ENCODE measurements around the gene ACSL4. TPM values are rescaled to one million over a fixed set of nuclear protein-coding genes. Genes with fewer than 3 reads are reported as not detected.
"Not testable (repeated sequence)": the region's sequence is repeated elsewhere in the genome, so short reads cannot be mapped to it uniquely, and the experiment has no call there.

Gene ACSL4
- total RNA-seq, 4 donors from 2014 or later: 25.5 to 53.5 (median 47.0) TPM

DNA sequence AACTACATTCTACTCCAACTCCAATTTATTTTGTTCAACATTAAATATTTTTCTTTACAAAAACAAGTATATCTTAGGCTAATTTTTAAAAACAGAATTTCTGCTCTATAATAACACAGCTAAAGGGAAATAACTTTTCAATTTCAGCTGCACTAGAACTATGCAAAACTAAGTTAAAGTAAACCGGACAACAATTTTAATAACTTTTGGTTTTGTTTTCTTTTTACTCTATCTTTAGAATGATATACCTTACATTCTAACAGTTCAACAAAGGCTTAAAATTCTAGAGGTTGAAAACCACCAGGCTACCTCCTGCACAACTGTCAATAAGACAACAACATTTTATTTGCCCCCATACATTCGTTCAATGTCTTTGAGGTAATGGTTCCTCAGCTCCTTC is 89.4 kb downstream of the ACSL4 start:
- intact Hi-C loops (cut with DNase I; ENCODE audit: low total_unique reads): no loop called here
- H3K4me3 ChIP-seq (ENCODE audit: low read depth, poor library complexity, severe bottlenecking): no peak overlapping the region
- 77 to 90% methylated on average over 2 of the region's 2 CpGs for WGBS, 2 donors
- TF ChIP-seq, protein P1, sequence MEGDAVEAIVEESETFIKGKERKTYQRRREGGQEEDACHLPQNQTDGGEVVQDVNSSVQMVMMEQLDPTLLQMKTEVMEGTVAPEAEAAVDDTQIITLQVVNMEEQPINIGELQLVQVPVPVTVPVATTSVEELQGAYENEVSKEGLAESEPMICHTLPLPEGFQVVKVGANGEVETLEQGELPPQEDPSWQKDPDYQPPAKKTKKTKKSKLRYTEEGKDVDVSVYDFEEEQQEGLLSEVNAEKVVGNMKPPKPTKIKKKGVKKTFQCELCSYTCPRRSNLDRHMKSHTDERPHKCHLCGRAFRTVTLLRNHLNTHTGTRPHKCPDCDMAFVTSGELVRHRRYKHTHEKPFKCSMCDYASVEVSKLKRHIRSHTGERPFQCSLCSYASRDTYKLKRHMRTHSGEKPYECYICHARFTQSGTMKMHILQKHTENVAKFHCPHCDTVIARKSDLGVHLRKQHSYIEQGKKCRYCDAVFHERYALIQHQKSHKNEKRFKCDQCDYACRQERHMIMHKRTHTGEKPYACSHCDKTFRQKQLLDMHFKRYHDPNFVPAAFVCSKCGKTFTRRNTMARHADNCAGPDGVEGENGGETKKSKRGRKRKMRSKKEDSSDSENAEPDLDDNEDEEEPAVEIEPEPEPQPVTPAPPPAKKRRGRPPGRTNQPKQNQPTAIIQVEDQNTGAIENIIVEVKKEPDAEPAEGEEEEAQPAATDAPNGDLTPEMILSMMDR (IDR thresholded peaks at IDR 0.05): no peak
- TF ChIP-seq POLR2A (IDR thresholded peaks at IDR 0.05): no peak
- DNase-seq (ENCODE audit: low spot score in 2 of 2): no peak

DNA sequence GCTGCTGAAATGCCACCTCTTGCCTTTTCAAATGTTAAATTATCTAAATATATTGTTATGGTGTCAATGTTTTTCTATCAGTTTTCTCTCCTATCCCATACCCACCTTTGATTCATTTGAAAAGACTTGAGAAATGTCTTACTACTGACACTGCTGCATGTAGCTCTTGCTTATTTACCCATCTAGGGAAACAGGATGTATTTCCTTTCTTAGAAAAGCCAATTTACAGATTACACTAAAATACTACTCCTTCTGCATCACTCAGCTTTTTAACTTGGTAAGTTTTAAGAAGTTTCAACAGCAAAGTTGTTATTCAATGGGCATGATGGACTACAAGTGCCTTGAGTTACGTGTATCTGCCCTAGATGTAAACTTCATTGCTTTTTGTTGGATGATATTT is 94.9 kb downstream of the ACSL4 start:
- TF ChIP-seq POLR2A (IDR thresholded peaks at IDR 0.05): no peak
- TF ChIP-seq, protein P1 (IDR thresholded peaks at IDR 0.05): no peak
- H3K4me3 ChIP-seq (ENCODE audit: low read depth, poor library complexity, severe bottlenecking): no peak overlapping the region
- WGBS, 2 donors: 67 to 96% methylated on average over 1 of the region's 1 CpG
- no peak for DNase-seq (ENCODE audit: low spot score in 2 of 2)
- intact Hi-C loops (cut with DNase I; ENCODE audit: low total_unique reads): no loop called here

DNA sequence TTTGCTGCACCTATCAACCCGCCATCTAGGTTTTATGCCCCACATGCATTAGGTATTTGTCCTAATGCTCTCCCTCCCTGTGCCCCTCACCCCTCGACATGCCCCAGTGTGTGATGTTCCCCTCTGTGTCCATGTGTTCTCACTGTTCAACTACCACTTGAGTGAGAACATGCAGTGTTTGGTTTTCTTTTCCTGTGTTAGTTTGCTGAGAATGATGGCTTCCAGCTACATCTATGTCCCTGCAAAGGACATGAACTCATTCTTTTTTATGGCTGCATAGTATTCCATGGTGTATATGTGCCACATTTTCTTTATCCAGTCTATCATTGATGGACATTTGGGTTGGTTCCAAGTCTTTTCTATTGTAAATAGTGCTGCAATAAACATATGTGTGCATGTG is 95.6 kb downstream of the ACSL4 start:
- H3K4me3 ChIP-seq (ENCODE audit: low read depth, poor library complexity, severe bottlenecking); intact Hi-C loops (cut with DNase I; ENCODE audit: low total_unique reads); DNase-seq (ENCODE audit: low spot score in 2 of 2): not testable (repeated sequence)
- 81 to 100% methylated on average over 2 of the region's 2 CpGs for WGBS, 2 donors

DNA sequence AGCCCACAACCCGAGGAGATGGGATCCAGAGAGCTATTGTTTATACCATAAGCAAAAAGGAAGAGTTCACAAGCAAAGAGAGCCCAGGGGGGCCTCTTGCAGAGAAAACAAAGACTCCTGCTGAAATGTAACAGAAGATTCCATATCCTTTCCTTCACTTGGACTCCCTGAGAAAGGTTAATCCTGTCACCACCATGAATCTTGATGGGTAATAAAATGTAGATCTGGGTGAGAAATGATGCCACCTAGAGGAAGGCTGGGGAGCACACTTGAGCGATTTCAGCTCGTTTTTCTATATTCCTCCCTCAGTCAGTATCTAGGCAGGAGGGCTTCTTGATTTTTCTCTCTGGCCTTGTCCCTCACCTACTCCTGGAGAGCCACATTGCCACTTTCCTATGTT is 97.9 kb downstream of the ACSL4 start:
- intact Hi-C loops (cut with DNase I; ENCODE audit: low total_unique reads): no loop called here
- no peak overlapping the region for H3K4me3 ChIP-seq (ENCODE audit: low read depth, poor library complexity, severe bottlenecking)
- 27 to 37% methylated on average over 3 of the region's 3 CpGs for WGBS, 2 donors
- no peak for DNase-seq (ENCODE audit: low spot score in 2 of 2)
- TF ChIP-seq, protein P1 (IDR thresholded peaks at IDR 0.05): no peak
- no peak for TF ChIP-seq POLR2A (IDR thresholded peaks at IDR 0.05)

DNA sequence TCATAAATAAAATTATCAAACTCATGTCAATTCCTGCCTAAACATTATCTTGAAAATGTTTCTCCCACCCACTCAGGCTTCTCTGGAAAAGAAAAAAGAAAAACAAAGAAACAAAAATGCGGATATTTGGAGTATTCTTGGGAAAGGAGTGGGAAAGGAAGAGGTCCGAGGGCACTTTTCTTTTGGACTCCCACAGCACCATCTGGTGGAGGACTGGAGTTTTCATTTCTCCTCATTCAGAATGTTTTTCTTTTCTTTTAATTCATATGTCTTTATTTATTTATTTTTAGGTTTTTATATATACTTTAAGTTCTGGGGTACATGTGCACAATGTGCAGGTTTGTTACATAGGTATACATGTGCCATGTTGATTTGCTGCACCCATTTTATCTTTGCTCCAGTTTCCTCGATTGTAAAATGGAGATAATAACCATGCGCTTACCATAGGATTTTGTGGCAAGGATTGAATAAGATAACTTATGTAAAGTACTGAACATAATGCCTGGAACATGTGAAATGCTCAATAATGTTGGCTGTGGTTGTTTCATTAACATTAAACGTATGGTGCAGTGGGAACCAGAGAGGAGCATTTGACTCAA is 100.1 kb downstream of the ACSL4 start:
- intact Hi-C loops (cut with DNase I; ENCODE audit: low total_unique reads): no loop called here

DNA sequence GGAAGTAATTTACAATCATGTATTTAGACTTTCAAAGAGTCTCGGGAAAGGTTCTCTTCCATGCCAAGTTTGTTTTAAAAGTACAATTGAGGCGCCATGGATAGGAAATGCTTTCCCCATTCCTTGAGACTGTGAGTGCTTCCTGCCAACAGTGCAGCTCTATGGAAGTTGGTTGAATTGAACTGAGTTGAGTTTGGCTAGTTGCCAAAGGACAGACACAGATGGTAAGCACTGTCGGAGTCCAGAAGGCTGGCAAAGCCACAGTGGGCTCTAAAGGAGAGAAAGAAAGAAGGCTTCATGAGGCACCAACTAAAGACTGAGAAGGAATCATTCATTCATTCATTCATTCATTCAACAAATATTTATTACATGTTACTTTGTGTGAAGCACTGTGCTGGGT is 103.7 kb downstream of the ACSL4 start:
- no peak overlapping the region for H3K4me3 ChIP-seq (ENCODE audit: low read depth, poor library complexity, severe bottlenecking)
- no peak for TF ChIP-seq POLR2A (IDR thresholded peaks at IDR 0.05)
- TF ChIP-seq, protein P1 (IDR thresholded peaks at IDR 0.05): no peak
- DNase-seq (ENCODE audit: low spot score in 2 of 2): no peak
- WGBS, 2 donors: 60 to 62% methylated on average over 3 of the region's 3 CpGs
- intact Hi-C loops (cut with DNase I; ENCODE audit: low total_unique reads): loop anchor here (10.0 kb wide), 1 partner anchor 145 kb away; the partner anchor contains the start of gene GUCY2F

More for the DNA sequence above, 100.1 kb downstream of the ACSL4 start:
- DNase-seq (ENCODE audit: low spot score in 2 of 2): no peak
- no peak overlapping the region for H3K4me3 ChIP-seq (ENCODE audit: low read depth, poor library complexity, severe bottlenecking)
- WGBS, 2 donors: 48 to 54% methylated on average over 5 of the region's 5 CpGs
- TF ChIP-seq, protein P1 (IDR thresholded peaks at IDR 0.05): no peak
- no peak for TF ChIP-seq POLR2A (IDR thresholded peaks at IDR 0.05)

All from lower leg skin (tissue), 4 donors.